K562 (cell line): Measurements from ENCODE around the gene TIMP2. TPM values are rescaled to one million over a fixed set of nuclear protein-coding genes. Genes with fewer than 3 reads are reported as not detected.
A peak's percentile ranks its signal among the peaks of the same experiment; 100 is the strongest.

Source experiments
- ATAC-seq: fragments of 200-7000 bp; cut with Tn5 transposase; 3 replicates; pipeline ENCODE4 v1.9.1; 2020; ENCODE audit warnings: moderate library complexity
- BruUV-seq: library from RNA; stranded (reverse); fragments of 400-500 nt; replicated peaks from 2 replicates; lab custom pipeline; 2021; lab: Mats Ljungman, UMichigan
- CTCF ChIA-PET: fragments of 300-600 bp; formaldehyde crosslinking; extraction: SDS; loops from one replicate; lab custom pipeline; 2021; ENCODE audit warnings: low intra/inter-chr PET ratio; lab: Yijun Ruan, JAX
- POLR2A ChIA-PET: fragments of 300-600, 350-650 bp; sonication (Branson Sonifier 250); formaldehyde crosslinking; extraction: SDS; loops from one replicate; lab custom pipeline; 2021; ENCODE audit warnings: antibody characterized with exemption, inconsistent platforms; lab: Yijun Ruan, JAX
- DNase-seq, 4 experiments: peaks; one replicate each; pipeline versions ENCODE4 v3.0.0 to v3.0.0-alpha.2; 2011 to 2018; ENCODE audit warnings: low spot score in 3 of 4, mixed read lengths in 3 of 4; ENCODE audit errors: extremely low read depth in 1 of 4
- FAIRE-seq: peaks from 2 replicates; lab custom pipeline; 2011; peaks lifted over from hg19 to GRCh38; lab: Jason Lieb, UNC
- H2AFZ ChIP-seq: 2 replicates; pipeline ENCODE4 v1.6.0; 2011; ENCODE audit warnings: low read depth, low read length, control low read depth, inconsistent platforms
- H3K27ac ChIP-seq: fragments of 200-600 bp; 3 replicates; pipeline ENCODE4 v1.8.0; 2011; ENCODE audit warnings: low read depth, mild to moderate bottlenecking, control low read depth, inconsistent platforms, low read length, moderate library complexity, mixed read lengths; ENCODE audit errors: extremely low read depth
- H3K27me3 ChIP-seq, 2 experiments: fragments of 300-600 bp in 1 of 2; 2 replicates in 1 of 2; 3 replicates in 1 of 2; pipeline versions ENCODE4 v1.6.0 to v1.8.0; 2011; ENCODE audit warnings: inconsistent platforms in 2 of 2, low read length in 2 of 2, mild to moderate bottlenecking in 1 of 2, mixed read lengths in 1 of 2, moderate library complexity in 1 of 2; ENCODE audit not compliant: control insufficient read depth in 2 of 2, insufficient read depth in 2 of 2
- H3K36me3 ChIP-seq: fragments of 300-600 bp; 3 replicates; pipeline ENCODE4 v1.8.0; 2011; ENCODE audit warnings: mild to moderate bottlenecking, low read length, inconsistent platforms; ENCODE audit not compliant: control insufficient read depth, insufficient read depth
- H3K4me1 ChIP-seq, 2 experiments: fragments of 200-600 bp in 1 of 2; replicated peaks in 1 of 2; 2 replicates in 1 of 2; 3 replicates in 1 of 2; pipeline versions ENCODE4 v1.5.1 to v1.8.0; 2011; ENCODE audit warnings: inconsistent platforms in 2 of 2, low read length in 2 of 2, mild to moderate bottlenecking in 1 of 2, mixed read lengths in 1 of 2, moderate library complexity in 1 of 2; ENCODE audit not compliant: control insufficient read depth in 2 of 2, insufficient read depth in 2 of 2
- H3K4me2 ChIP-seq: 2 replicates; pipeline ENCODE4 v1.6.1; 2011; ENCODE audit warnings: low read length, control low read depth, inconsistent platforms, mixed read lengths; ENCODE audit not compliant: insufficient read depth
- H3K4me3 ChIP-seq: fragments of 200-600 bp; sonication (generic), shearing (Covaris generic); 2 replicates; pipeline ENCODE4 v1.5.1; 2016; ENCODE audit warnings: control low read depth, inconsistent platforms
- H3K79me2 ChIP-seq: fragments of 200-600 bp; 3 replicates; pipeline ENCODE4 v1.8.0; 2011; ENCODE audit warnings: low read length, inconsistent platforms; ENCODE audit not compliant: control insufficient read depth, insufficient read depth
- H3K9ac ChIP-seq, 2 experiments: 2 replicates each; pipeline versions ENCODE4 v1.6.0 to v1.6.1; 2011; ENCODE audit warnings: low read depth in 2 of 2, low read length in 2 of 2, control low read depth in 1 of 2, inconsistent platforms in 1 of 2, mild to moderate bottlenecking in 1 of 2, mixed read lengths in 1 of 2; ENCODE audit not compliant: insufficient read depth in 1 of 2
- H3K9me1 ChIP-seq: one replicate; pipeline ENCODE4 v1.6.0; 2011; ENCODE audit warnings: inconsistent platforms, mild to moderate bottlenecking, low read length, moderate library complexity; ENCODE audit not compliant: control insufficient read depth, insufficient read depth
- H3K9me3 ChIP-seq: replicated peaks from 2 replicates; pipeline ENCODE4 v1.5.1; 2011; ENCODE audit warnings: low read depth, low read length, inconsistent platforms; ENCODE audit not compliant: control insufficient read depth, insufficient read depth
- H4K20me1 ChIP-seq: replicated peaks from 2 replicates; pipeline ENCODE4 v1.6.1; 2011; ENCODE audit warnings: low read length, inconsistent platforms, mixed read lengths; ENCODE audit not compliant: control insufficient read depth, insufficient read depth
- ZKSCAN1 ChIP-seq: fragments of 150-350 bp; IDR thresholded peaks from 2 replicates; pipeline ENCODE4 v1.6.1; 2016; ENCODE audit warnings: low read depth, low read length
- ZNF507 ChIP-seq: conservative IDR thresholded peaks from 2 replicates; pipeline ENCODE4 v1.6.1; 2017; ENCODE audit warnings: missing genetic modification characterization, missing compliant biosample characterization
- ZNF75A ChIP-seq: fragments of 450-650 bp; formaldehyde crosslinking; IDR thresholded peaks from 2 replicates; pipeline ENCODE4 v1.4.0; 2020; ENCODE audit warnings: mild to moderate bottlenecking
- WGBS: fragments of 100-300 bp; shearing (Covaris generic); methylation state at CpG from one replicate; pipeline ENCODE4 v1.1.6; 2016; ENCODE audit warnings: low coverage, mixed read lengths; ENCODE audit not compliant: insufficient coverage; ENCODE audit errors: missing lambda C conversion rate; 5-methylcytosine and 5-hydroxymethylcytosine counted together
- in situ Hi-C: fragments of 300-500 bp; cut with MboI; formaldehyde crosslinking; loops from 4 replicates; pipeline ENCODE4 v1.15.0; 2018; ENCODE audit warnings: inconsistent platforms, mixed read lengths
- intact Hi-C: fragments of 100-400 bp; cut with micrococcal nuclease; formaldehyde crosslinking; loops from 2 replicates; pipeline ENCODE4 v1.14.2; 2022
- polyA plus RNA-seq, 8 experiments: library from polyadenylated mRNA; depleted of rRNA in 4 of 8; stranded (reverse) in 5 of 8; unstranded in 3 of 8; fragments of >200 nt; fragmentation: Nextera tagmentation in 2 of 8; fragmentation: Illumina TruSeq in 1 of 8; extraction: Ambion mirVana in 2 of 8; extraction: Trizol in 1 of 8; gene quantifications; 2 replicates each; pipeline versions ENCODE4 v1.2.1 to v1.2.3, GENCODE V29; 2011 to 2014; ENCODE audit warnings: inconsistent platforms in 1 of 8, missing spikeins in 1 of 8
- total RNA-seq, 7 experiments: library from RNA; depleted of rRNA in 6 of 7; stranded (reverse); fragments of >200 nt in 6 of 7; fragmentation: Illumina TruSeq in 2 of 7; extraction: Trizol in 2 of 7; gene quantifications; 2 replicates each; pipeline versions ENCODE4 v1.2.1 to v1.2.3, GENCODE V29; 2011 to 2021; ENCODE audit warnings: low replicate concordance in 1 of 7
- TF ChIP-seq, protein P1 (sequence below): fragments of 450-650 bp; IDR thresholded peaks from 2 replicates; pipeline ENCODE4 v1.7.1; 2018; ENCODE audit warnings: mild to moderate bottlenecking, low read depth; ENCODE audit not compliant: partially characterized antibody
- TF ChIP-seq, protein P2 (sequence below): fragments of 250-450 bp; sonication (Bioruptor Pico); IDR thresholded peaks from 2 replicates; pipeline ENCODE4 v1.5.0; 2021

The TIMP2 gene
- total and polyA plus RNA-seq, 9 of the 15 experiments (the other 6 are each of a cell fraction or from before 2014, with no cell fraction given): 0.55 TPM; not detected in 8

DNA sequence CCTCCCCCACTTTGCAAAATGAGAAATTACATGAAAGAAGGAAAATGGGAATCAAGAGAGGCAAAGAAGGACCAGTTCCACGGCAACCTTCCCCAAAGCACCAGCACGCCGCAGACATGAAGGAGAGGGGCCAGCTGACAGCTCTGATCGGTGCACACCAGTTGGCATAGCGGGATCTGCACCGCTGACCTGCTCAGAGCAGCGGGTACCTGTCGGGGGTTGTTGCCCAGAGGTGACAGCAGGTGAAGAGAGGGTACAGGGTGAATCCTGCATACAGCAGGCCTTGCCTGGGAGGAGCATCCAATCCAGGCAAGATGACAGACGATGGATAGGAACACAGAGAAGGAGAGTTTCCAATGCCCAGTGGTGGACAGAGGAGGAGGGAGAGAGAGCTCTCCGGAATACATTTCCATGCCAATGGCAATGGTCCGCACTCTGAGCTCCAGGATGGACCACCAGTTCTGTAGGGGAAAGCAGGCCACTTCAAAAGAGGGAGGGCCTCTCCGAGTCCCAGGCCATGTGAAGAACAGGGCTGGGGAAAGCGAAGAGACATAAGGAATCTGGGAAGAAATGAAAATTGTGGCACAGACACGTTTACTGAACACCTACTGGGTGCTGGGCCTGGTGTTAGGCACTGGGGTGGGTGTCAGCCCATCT, 46.2 kb downstream of the TIMP2 start:
- ChIA-PET POLR2A (no interaction called here), CTCF (interaction anchor here (0.6 kb wide), 1 partner anchor 25 kb away, joined by 3 read pairs; no protein-coding TSS in a partner anchor)
- Histone ChIP-seq H3K4me2 (no peak overlapping the region), H4K20me1 (no peaks in the 10 kb centered on the region)
- TF ChIP-seq ZNF507 (no peak), ZKSCAN1 (peak; percentile 41; the same call in 1 of the 2 replicates), ZNF75A (CRISPR knock-in tag) (no peak)
- TF ChIP-seq, protein P1, sequence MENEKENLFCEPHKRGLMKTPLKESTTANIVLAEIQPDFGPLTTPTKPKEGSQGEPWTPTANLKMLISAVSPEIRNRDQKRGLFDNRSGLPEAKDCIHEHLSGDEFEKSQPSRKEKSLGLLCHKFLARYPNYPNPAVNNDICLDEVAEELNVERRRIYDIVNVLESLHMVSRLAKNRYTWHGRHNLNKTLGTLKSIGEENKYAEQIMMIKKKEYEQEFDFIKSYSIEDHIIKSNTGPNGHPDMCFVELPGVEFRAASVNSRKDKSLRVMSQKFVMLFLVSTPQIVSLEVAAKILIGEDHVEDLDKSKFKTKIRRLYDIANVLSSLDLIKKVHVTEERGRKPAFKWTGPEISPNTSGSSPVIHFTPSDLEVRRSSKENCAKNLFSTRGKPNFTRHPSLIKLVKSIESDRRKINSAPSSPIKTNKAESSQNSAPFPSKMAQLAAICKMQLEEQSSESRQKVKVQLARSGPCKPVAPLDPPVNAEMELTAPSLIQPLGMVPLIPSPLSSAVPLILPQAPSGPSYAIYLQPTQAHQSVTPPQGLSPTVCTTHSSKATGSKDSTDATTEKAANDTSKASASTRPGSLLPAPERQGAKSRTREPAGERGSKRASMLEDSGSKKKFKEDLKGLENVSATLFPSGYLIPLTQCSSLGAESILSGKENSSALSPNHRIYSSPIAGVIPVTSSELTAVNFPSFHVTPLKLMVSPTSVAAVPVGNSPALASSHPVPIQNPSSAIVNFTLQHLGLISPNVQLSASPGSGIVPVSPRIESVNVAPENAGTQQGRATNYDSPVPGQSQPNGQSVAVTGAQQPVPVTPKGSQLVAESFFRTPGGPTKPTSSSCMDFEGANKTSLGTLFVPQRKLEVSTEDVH: no peak
- TF ChIP-seq, protein P2, sequence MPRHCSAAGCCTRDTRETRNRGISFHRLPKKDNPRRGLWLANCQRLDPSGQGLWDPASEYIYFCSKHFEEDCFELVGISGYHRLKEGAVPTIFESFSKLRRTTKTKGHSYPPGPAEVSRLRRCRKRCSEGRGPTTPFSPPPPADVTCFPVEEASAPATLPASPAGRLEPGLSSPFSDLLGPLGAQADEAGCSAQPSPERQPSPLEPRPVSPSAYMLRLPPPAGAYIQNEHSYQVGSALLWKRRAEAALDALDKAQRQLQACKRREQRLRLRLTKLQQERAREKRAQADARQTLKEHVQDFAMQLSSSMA (CRISPR knock-in tag): no peak
- TF ChIP-seq, all 486 proteins: peak for 1
- WGBS: 29% methylated on average over 14 of the region's 14 CpGs
- Histone ChIP-seq H3K36me3 (no peaks in the 10 kb centered on the region), H3K9ac (no peak overlapping the region), H3K4me3 (no peak overlapping the region), H3K27ac (no peak overlapping the region), H3K79me2 (no peaks in the 10 kb centered on the region), H3K4me1 (peaks cover 21 to 29% of the 10 kb centered on the region in 2 experiments), H3K27me3 (peaks cover 6 to 17% of the 10 kb centered on the region in 2 experiments; a peak in 4 of 5 replicates), H2AFZ (no peak overlapping the region), H3K9me1 (peaks cover 2% of the 10 kb centered on the region), H3K9me3 (no peaks in the 10 kb centered on the region)
- no peak for DNase-seq
- no peak for ATAC-seq
- intact Hi-C loops: no loop called here
- in situ Hi-C loops: no loop called here
- no peak for FAIRE-seq
- no TSS peak for BruUV-seq
